Stimulated activated CD4-positive, alpha-beta T cell treated with anti-CD3 and anti-CD28 coated beads, Interleukin-1b, Interleukin-23, amount 100 ng/mL, for 1 hour (primary cell): ENCODE data around the gene TNXB.
"Not testable (repeated sequence)": the region's sequence is repeated elsewhere in the genome, so short reads cannot be mapped to it uniquely, and the experiment has no call there.

Experiments
- DNase-seq, 2 donors: peaks; one replicate each; pipeline ENCODE4 v3.0.0-alpha.2; 2020; ENCODE audit warnings: low read depth in 2 of 2

Gene TNXB

DNA sequence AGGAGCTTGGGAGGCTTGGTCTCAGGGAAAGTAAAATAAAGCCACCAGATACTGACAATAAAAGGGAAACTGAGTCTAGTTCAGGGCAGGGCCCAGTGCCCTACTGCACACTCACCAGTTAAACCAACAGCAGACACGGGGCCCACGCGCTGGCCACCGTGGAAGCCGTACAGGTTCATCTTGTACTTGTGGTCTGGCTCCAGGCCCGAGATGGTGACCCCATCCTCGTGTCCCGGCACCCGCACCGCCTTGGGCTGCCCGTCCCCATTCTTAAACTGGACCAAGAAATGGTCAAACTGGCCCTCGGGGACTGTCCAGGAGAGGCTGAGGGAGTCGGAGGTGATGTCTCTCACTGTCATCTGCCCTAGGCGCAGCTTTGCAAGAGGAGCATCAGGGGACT is 44.4 kb downstream of the TNXB start:
- no peak for DNase-seq

DNA sequence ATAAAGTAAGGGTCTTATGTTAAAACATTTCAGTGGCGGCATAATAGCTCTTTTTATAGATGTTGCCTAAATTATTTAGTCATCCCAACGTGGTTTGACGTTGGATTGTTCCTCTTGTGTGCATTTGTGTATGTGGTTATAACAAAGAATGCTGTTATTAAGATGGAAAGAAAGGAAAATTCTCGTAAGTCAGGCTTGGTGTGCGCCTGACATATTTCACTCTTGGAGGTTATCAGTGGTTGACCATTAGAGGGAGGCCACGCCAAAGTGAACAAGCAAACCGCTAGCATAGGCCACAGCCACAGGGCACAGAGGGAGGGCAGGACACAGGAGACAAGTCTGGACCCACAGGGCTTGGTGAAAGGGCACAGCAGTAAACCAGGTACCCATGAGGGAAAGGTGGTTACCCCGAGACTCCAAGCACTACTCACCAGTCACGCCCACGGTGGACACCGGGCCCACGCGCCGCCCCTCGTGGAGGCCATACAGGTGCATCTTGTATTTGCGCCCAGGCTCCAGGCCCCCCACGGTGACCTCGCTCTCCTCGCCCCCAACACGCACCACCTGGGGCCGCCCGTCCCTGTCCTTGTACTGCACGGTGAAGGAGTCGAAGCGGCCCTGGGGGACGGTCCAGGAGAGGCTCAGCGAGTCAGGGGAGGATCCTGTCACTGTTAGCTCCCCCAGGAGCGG is 48.0 kb downstream of the TNXB start:
- no peak for DNase-seq

DNA sequence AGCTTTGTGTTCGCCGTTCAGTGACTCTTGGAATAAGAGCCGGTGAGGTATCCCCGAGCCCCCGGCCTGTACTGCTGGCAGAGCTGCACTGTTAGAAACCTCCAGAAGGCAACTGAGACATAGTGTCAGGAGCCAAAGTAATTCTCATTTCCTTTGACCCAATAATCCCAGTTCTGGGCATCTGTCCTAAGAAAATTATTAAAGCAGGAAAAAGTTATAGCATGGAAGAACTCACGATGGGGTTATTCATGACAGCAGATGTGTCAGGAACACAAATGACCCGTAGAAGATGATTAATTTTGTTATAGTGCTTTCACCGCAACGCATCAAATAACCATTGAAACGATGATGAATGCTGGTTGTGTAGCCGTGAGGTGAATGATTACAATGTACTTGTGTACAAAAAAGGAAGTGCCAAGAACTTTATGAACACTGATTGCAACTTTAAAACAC is 50.6 kb downstream of the TNXB start:
- no peak for DNase-seq

DNA sequence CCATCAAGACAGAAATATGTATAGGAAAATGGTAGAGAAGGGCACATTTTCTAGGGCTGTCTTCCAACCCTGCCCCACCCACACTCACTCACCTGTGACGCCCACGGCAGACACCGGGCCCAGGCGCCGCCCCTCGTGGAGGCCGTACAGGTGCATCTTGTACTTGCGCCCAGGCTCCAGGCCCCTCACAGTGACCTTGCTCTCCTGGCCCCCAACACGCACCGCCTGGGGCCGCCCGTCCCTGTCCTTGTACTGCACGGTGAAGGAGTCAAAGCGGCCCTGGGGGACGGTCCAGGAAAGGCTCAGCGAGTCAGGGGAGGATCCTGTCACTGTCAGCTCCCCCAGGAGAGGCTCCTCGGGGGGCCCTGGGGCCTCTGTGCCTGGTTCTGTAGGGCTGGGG is 51.2 kb downstream of the TNXB start:
- no peak for DNase-seq

DNA sequence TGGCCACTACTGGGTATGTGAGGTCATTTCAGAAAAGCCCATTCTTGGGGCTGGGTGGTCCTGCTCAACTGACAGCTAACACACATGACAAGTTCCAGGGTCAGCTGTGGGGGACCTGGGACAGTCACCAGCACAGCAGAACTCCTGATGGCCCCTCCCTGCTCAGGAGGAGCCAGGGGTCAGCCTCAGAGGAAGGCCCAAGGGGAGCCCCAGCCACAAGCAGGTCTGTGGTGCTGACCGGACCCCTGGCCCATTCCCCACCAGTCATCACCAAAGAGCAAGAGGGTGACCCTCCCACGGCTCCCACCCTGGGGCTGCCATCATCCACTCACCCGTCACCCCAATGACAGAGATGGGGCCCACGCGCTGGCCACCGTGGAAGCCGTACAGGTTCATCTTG is 52.9 kb downstream of the TNXB start:
- DNase-seq = no peak

DNA sequence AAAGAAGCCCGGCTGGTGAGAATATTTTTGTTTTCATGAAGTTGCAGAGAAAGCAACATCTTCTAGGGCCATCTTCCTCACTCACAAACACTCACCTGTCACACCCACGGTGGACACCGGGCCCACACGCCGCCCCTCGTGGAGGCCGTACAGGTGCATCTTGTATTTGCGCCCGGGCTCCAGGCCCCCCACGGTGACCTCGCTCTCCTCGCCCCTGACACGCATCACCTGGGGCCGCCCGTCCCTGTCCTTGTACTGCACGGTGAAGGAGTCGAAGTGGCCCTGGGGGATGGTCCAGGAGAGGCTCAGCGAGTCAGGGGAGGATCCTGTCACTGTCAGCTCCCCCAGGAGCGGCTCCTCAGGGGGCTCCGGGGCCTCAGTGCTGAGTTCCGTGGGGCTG is 53.4 kb downstream of the TNXB start:
- not testable (repeated sequence) for DNase-seq

DNA sequence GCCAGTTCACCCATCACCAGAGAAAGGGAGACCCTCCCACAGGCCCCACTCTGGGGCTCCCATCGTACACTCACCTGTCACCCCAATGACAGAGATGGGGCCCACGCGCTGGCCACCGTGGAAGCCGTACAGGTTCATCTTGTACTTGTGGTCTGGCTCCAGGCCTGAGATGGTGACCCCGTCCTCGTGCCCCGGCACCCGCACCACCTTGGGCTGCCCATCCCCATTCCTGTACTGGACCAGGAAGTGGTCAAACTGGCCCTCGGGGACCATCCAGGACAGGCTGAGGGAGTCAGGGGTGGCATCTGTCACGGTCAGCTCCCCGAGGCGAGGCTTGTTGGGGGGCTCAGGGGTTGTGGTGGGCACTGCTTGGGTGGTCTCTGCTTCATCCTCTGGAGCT is 55.8 kb downstream of the TNXB start:
- DNase-seq = not testable (repeated sequence)

DNA sequence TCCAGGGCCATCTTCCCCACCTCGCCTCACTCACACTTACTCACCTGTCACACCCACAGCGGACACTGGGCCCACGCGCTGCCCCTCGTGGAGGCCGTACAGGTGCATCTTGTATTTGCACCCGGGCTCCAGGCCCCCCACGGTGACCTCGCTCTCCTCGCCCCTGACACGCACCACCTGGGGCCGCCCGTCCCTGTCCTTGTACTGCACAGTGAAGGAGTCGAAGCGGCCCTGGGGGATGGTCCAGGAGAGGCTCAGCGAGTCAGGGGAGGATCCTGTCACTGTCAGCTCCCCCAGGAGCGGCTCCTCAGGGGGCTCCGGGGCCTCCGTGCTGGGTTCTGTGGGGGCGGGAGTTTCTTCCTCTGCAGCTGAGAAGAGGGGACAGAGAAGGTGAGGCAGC is 56.5 kb downstream of the TNXB start:
- DNase-seq = not testable (repeated sequence)

DNA sequence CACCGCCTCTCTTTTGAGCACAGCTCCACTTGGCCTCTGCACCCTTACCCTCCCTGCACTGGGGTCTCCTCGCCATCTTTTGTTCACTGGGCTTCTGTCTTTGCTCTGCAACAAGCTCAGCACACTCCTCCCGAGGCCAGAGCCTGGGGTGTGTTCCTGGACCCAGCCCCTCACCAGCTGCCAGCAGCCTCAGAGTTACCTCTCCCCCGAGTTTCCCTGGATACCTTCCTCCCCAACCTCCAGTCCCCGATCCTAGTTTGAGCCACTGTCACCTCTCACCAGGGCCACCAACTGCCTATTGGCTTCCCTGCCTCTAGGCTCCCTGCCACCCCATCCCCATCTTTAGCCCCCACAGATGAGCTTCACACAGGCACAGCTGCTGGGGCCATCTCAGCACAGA is 58.6 kb downstream of the TNXB start:
- no peak for DNase-seq

DNA sequence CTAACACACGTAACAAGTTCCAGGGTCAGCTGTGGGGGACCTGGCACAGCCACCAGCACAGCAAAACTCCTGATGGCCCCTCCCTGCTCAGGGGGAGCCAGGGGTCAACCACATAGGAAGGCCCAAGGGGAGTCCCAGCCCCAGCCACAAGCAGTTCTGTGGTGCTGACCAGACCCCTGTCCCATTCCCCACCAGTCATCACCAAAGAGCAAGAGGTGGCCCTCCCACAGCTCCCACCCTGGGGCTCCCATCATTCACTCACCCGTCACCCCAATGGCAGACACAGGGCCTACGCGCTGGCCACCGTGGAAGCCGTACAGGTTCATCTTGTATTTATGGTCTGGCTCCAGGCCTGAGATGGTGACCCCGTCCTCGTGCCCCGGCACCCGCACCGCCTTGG is 59.4 kb downstream of the TNXB start:
- DNase-seq = not testable (repeated sequence)

DNA sequence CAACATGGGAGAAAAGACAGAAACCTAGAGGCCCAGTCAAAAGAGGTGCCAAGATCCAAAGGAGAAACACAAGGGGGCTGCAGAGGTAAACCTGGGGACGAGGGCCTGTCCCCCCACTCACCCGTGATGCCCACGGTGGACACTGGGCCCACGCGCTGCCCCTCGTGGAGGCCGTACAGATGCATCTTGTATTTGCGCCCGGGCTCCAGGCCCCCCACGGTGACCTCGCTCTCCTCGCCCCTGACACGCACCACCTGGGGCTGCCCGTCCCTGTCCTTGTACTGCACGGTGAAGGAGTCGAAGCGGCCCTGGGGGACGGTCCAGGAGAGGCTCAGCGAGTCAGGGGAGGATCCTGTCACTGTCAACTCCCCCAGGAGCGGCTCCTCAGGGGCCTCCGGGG is 60.0 kb downstream of the TNXB start:
- not testable (repeated sequence) for DNase-seq

DNA sequence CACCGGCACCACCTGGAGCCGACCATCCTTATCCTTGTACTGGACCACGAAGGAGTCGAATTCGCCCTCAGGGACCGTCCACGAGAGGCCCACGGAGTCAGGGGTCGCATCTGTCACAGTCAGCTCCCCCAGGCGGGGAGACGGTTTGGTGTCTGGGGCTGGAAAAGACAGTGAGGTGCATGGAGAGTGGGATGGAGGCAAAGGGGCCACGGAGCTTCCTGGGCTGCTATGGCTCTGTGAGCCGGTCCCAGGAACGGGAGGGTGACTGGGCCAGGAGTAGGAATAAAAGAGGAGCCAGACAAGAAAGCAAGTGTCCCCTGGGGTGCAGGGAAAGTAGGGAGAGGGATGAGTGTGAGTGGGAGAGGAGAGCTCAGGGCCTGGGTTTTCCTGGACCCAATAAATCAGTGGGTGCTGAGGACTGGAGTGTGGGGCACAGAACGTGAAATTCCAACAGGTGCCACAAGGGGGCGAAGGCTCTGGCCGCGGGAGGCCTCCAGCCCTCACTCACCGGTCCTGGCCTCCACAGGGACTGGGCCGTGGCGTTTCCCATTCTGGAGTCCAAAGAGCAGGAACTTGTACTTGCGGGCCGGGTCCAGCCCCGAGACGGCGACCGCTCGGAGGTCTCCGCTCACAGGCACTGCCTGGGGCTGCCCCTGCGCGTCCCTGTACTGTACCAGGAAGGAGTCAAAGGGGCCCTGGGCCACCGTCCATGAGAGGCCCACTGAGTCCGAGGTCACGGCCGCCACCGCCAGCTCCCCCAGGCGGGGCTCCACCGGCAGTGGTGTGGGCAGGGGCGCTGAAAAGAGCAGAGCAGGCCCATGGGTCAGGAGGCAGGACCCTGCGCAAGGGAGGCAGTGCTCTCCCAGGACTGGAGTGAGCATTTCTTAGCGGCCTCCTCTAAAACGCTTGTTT is 61.0 kb downstream of the TNXB start:
- peak; percentile 13 to 68 for DNase-seq

DNA sequence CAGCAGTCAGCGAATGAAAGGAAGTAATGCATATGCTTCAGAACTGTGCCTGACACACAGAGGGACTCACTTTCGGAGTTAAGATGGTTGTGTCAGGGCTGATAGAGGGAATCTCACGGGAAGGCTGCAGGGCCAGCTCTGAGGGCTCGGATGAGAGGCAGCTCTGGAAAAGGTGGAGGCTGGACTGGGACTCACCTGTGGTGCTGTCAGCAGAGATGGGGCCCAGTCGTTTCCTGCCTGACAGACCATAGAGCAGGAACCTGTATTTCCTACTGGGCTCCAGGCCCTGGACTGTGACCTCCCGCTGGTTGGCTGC is 61.6 kb downstream of the TNXB start:
- no peak for DNase-seq

DNA sequence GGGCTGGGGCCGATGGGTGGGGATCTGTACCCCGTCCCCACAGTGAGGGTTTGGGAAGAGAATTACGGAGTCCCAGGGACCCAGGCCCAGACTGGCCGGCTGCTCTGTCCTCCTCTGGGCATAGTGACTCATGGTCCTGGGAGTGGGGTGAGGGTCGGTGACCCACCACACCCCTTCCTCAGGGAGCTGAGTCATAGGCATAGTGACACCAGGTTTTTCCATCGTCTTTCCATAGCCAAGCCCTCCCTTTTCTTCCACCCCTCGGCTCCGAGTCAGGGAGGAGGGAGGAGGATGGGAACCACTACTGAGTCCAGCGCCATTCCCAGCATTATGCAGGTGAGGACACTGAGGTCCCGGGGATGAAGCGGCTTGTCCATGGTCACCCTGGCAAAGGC is 62.1 kb downstream of the TNXB start:
- no peak for DNase-seq

DNA sequence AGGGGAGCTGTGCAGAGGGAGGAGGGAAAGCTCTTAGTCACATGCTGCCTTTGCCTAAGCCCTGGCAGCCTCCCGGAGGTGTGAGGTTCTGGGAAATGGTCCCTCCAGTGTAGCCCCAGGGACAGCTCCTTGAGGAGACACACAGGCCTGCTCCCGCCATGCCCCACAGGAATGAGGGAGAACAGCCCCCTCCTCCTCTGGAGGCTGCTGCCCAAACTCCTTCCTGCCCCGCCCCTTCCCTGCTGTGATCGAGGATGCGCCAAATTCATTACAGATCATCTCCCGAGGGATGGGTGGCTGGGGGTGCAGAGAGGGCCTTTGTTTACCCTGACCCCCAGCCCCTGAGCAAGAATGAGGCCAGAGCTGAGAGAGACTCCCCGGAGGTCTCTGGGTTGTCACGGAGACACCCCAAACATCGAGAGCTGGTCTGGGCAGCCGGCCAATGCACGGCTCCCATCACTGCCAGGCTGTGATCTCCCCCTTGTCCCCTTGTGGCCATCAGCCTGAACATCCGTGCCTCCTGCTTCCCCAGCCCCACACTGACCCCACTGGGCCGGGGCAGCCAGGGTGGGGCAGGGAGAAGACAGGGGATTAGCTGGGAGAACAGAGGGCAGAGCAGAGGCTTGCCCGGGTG is 62.6 kb downstream of the TNXB start:
- DNase-seq = no peak

DNA sequence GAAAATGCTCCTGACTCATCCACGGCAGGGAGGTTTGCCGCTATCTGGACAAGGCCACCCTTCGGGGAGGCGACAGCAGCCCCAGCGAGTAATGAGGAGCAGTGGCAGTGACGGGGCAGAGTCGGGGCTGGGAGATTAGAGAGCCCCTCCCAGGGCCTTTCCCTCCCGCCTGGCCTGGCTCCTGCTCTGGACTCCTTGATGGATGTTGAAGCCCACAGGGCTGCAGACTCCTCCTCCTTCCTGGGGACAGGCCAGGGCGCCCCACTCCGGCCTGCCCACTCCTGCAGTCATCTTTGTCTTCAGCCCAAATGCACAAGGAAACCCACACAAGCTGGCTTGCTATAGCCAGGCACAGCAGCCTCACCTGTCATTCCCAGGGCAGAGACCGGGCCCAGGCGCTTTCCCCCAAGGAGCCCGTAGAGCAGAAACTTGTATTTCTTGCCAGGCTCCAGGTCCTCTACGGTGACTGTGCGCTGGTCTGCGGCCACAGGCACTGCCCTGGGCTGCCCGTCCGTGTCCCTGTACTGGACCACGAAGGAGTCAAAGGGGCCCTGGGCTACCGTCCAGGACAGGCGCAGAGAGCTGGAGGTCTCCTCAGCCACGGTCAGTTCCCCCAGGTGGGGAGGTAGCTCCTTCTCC is 63.2 kb downstream of the TNXB start:
- DNase-seq = no peak

DNA sequence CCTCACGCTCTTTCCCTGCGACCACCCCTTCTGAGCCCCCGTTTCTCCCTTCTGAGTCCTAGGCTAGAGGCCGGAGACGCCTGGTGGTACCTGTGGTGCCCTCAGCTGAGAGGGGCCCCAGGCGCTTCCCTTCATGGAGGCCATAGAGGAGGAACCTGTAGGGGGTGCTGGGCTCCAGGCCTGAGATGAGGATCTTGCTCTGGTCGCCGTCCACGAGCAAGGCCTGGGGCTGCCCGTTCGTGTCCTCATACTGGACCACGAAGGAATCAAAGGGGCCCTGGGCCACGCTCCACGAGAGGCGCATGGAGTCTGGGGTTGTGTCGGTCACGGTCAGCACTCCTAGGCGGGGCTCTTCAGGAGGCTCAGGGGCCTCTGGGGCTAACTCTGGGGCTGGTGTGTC is 64.2 kb downstream of the TNXB start:
- DNase-seq = not testable (repeated sequence)

DNA sequence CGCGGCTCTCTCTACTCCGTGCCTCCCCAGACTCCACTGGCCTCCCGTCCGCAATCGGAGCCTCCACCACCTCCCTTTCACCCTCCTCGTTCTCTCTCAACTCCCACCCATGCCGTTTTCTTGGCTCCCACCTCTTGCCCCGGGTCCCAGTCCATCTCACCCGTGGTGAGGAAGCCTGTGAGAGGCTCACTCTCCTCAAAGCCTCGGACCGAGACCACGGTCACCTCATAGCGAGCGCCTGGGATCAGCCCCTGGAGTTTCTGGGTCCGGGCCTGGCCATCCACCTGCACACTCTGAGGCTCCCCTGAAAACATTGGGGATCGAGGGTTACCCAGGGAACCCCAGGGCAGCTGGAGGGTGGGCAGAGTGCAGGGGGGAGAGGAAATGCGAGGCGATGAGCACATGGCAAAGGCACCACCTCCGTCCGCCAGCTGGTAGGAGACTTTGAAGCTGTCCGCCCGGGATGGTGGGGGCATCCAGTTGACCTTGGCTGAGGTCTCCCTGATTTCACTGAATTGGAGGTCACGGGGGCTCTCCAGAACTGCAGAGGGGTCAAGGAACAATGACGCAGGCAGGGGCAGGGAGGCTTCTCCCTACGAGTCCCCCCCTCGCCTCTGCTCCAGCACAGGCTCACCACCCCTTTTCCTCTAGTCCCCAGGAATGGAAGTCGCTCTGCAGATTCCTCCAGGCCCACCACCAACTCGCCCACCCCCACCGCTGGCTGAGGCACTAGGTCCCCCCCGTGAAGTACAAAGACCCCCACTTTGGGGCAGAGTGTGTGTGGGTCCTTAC is 65.4 kb downstream of the TNXB start:
- DNase-seq = not testable (repeated sequence)

DNA sequence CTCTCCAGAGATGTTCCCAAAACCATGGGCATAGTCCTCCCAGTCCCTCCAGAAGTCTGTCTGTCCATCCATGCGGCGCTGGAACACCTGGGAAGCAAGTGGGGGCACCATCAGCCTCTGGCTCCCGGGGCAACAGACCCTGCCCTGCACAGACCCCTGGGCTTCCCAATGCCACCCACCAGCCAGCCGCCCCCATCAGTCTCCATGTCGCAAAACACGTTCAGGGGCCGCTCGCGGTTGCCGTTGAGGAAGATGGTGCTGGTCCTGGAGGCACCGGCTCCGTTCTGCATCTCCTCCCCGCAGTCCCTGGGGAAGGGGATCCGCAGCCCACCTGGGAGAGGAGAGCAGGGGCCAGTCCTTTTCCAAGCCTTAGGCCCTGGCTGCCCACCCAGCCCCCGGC is 66.9 kb downstream of the TNXB start:
- DNase-seq = not testable (repeated sequence)

DNA sequence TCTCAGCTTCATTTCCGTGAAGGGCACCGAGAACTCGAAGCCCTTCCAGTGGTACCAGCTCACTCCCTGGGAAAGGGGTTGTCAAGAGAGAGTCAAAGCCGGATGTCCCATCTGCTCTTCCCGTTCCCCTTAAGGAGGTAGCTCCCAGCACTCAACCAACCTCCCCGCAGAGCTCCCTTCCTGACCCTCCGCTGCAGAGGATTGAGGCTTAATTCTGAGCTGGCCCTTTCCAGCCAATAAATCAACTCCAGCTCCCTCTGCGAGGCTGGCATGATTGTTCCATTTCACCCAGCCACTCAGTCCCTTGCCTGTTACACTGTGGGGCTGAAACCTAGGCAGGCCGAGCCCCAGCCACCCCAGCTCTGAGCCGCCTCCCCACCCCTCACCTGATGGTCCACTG is 67.8 kb downstream of the TNXB start:
- not testable (repeated sequence) for DNase-seq

DNA sequence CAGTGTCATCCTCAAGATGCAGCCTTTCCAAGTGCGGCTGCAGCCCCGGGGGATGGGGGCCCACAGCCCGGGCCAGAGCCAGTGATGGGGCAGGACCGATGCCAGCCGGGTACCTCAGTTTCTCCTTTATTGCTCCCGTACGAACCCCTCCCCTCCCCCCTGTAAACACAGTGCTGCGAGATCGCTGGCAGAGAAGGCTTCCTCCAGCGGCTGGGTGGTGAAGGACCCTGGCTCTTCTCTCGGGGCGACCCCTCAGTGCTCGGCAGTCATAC is 68.2 kb downstream of the TNXB start:
- not testable (repeated sequence) for DNase-seq
